Glutamatergic neuron (in vitro differentiated cells): ENCODE results near the gene BRMS1. TPM values are rescaled to one million over a fixed set of nuclear protein-coding genes. Genes with fewer than 3 reads are reported as not detected.

Experiments used
- DNase-seq: peaks from one replicate; pipeline ENCODE4 v3.0.0; 2022
- H3K27ac Mint-ChIP-seq: one replicate; pipeline ENCODE4 v1.8.0; 2020; ENCODE audit warnings: mild to moderate bottlenecking, mixed read lengths, inconsistent platforms; ENCODE audit not compliant: unreplicated experiment
- H3K27me3 Mint-ChIP-seq: one replicate; pipeline ENCODE4 v1.8.0; 2020; ENCODE audit warnings: mild to moderate bottlenecking, moderate library complexity, mixed read lengths, inconsistent platforms; ENCODE audit not compliant: unreplicated experiment
- H3K36me3 Mint-ChIP-seq: one replicate; pipeline ENCODE4 v1.8.0; 2020; ENCODE audit warnings: mild to moderate bottlenecking, mixed read lengths, inconsistent platforms; ENCODE audit not compliant: unreplicated experiment
- H3K4me1 Mint-ChIP-seq: one replicate; pipeline ENCODE4 v1.8.0; 2020; ENCODE audit warnings: mild to moderate bottlenecking, low read depth, mixed read lengths, inconsistent platforms; ENCODE audit not compliant: unreplicated experiment
- H3K4me3 Mint-ChIP-seq: one replicate; pipeline ENCODE4 v1.8.0; 2020; ENCODE audit warnings: mild to moderate bottlenecking, mixed read lengths, inconsistent platforms; ENCODE audit not compliant: unreplicated experiment
- H3K9me3 Mint-ChIP-seq: one replicate; pipeline ENCODE4 v1.8.0; 2020; ENCODE audit warnings: mild to moderate bottlenecking, moderate library complexity, mixed read lengths, inconsistent platforms; ENCODE audit not compliant: unreplicated experiment
- CTCF ChIP-seq: fragments of 200-600 bp; sonication (generic); IDR thresholded peaks from one replicate; pipeline ENCODE4 v1.5.0; 2021; ENCODE audit not compliant: partially characterized antibody, unreplicated experiment
- total RNA-seq: library from RNA; stranded (reverse); fragmentation: NEBNext Ultra II Directional; extraction: Animal tissue kit (Norgen Biotek cat#: 25700); gene quantifications from one replicate; pipeline ENCODE4 v1.2.1, GENCODE V29; 2021; ENCODE audit not compliant: unreplicated experiment

Gene BRMS1
- total RNA-seq, 1 donor from 2014 or later = 44.0 TPM

- Mint-ChIP-seq H3K27ac (no peak overlapping the region), H3K4me1 (peaks cover 13% of the 10 kb centered on the region), H3K4me3 (no peak overlapping the region), H3K9me3 (peaks cover 4% of the 10 kb centered on the region), H3K36me3 (no peaks in the 10 kb centered on the region), H3K27me3 (peaks cover 9% of the 10 kb centered on the region)
- TF ChIP-seq CTCF = no peak
- no peak for DNase-seq
These were observed 21.1 kb upstream of the BRMS1 start for GRCh38 chr11:66365711-66366619.

- H3K27me3 Mint-ChIP-seq = peaks cover 7% of the 10 kb centered on the region
- no peaks in the 10 kb centered on the region for H3K36me3 Mint-ChIP-seq
- no peak for DNase-seq
- peaks cover 8% of the 10 kb centered on the region for H3K4me1 Mint-ChIP-seq
- TF ChIP-seq CTCF = no peak
- H3K4me3 Mint-ChIP-seq = no peak overlapping the region
- H3K27ac Mint-ChIP-seq = no peak overlapping the region
- H3K9me3 Mint-ChIP-seq = peaks cover 4% of the 10 kb centered on the region
These were observed 20.3 kb upstream of the BRMS1 start for GRCh38 chr11:66365166-66365565.

GRCh38 chr11:66363805-66364535 is 19.1 kb upstream of the BRMS1 start:
- no peak overlapping the region for H3K4me3 Mint-ChIP-seq
- no peaks in the 10 kb centered on the region for H3K4me1 Mint-ChIP-seq
- TF ChIP-seq CTCF = peak; percentile 84
- H3K27ac Mint-ChIP-seq = no peak overlapping the region
- peaks cover 4% of the 10 kb centered on the region for H3K9me3 Mint-ChIP-seq
- peak; percentile 73 for DNase-seq
- peaks cover 4% of the 10 kb centered on the region for H3K27me3 Mint-ChIP-seq
- H3K36me3 Mint-ChIP-seq = no peaks in the 10 kb centered on the region

GRCh38 chr11:66363187-66363601 is 18.3 kb upstream of the BRMS1 start:
- TF ChIP-seq CTCF = no peak
- H3K36me3 Mint-ChIP-seq = no peaks in the 10 kb centered on the region
- DNase-seq = no peak

More at GRCh38 chr11:66363187-66363601, 18.3 kb upstream of the BRMS1 start:
- Mint-ChIP-seq H3K27ac (no peak overlapping the region), H3K9me3 (peaks cover 4% of the 10 kb centered on the region), H3K27me3 (peaks cover 4% of the 10 kb centered on the region), H3K4me3 (no peak overlapping the region), H3K4me1 (no peaks in the 10 kb centered on the region)
